Activated CD4-positive, alpha-beta T cell treated with anti-CD3 and anti-CD28 coated beads for 4 hours (primary cell): ENCODE data around the gene TENT4B.

Source experiments
- DNase-seq, 2 donors: peaks; one replicate each; pipeline ENCODE4 v3.0.0-alpha.2; 2020

The TENT4B gene

GRCh38 chr16:50273382-50273690 lies 120.2 kb downstream of the TENT4B start:
- DNase-seq = no peak

DNA sequence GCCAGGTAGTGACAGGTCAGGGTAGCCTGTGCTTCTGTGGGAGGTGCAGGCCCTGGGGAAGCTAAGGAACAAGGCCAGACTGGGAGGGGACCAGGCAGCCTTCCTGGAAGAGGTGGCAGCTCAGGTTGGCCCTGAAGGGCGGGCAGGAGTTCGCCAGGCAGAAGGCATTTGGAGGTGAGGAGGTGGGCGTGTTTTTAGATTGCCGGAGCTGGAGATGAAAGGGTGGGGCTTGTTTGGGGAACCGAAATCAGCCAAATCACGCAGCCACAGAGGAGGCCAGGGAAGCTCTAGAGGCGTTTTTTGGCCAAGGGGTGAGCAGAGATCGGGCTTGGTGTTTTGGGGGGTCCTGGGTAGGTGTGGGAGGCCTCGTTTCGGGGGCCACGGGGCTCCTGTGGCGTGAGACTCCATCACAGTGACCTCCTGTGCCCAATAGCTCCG lies 120.8 kb downstream of the TENT4B start:
- peak in 1 of 2 donors; percentile 36 for DNase-seq

- peak in 1 of 2 donors; percentile 48 for DNase-seq
Observed at GRCh38 chr16:50274326-50275097, 121.4 kb downstream of the TENT4B start.

- DNase-seq = no peak
Observed at GRCh38 chr16:50275098-50275415, 122.0 kb downstream of the TENT4B start.

- no peak for DNase-seq
Observed at GRCh38 chr16:50275428-50276325, 122.6 kb downstream of the TENT4B start.

- DNase-seq = no peak
Observed at GRCh38 chr16:50276326-50276640, 123.2 kb downstream of the TENT4B start.

DNA sequence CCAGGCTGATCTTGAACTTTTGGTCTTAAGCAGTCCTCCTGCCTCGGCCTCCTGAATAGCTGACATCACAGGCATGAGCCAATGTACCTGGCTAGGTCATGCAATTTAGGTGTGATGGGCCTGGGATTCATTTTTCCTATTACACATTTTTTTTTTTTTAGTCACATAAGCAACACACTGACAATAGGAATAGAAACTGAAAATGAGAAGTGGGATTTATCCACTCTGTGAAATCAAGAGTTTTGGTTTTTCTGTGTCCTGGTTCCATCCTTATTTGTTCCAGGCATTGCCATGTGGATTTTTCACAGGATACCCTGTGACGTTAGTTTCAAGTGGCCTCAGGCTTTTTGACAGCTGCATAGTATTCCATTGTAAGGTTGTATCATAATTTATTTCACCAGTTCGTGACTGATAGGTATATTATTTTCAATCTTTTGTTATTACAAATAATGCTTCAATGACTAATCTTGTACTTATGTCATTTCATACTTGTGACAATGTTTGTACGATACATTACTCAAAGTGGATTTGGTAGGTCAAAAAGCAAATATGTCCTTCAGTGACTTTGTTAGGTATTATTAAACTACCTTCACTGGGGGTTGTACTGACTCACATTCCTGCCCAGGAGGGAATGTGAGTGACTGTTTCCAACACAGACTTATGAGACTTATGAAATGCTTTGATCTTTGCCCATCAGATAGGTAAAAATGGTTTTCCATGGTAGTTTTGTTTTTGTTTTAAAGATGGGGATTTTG lies 123.9 kb downstream of the TENT4B start:
- peak in 1 of 2 donors; percentile 33 for DNase-seq

DNA sequence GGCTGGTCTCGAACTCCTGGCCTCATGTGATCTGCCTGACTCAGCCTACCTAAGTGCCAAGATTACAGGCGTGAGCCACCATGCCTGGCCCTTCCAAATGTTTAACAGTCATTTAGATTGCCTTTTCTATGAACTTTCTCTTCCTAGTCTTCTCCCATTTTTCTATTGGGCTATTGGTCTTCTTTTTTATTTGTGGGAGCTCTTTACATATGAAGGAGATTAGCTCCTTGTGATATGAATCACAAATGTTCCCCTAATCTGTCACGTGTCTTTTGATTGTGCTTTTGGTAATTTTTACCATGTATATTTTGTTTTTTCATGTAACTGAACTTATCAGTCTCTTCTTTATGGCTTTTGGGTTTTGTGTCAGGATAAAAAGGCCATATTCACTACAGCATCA lies 125.1 kb downstream of the TENT4B start:
- DNase-seq = no peak

- no peak for DNase-seq
Observed at GRCh38 chr16:50279504-50279865, 126.4 kb downstream of the TENT4B start.

DNA sequence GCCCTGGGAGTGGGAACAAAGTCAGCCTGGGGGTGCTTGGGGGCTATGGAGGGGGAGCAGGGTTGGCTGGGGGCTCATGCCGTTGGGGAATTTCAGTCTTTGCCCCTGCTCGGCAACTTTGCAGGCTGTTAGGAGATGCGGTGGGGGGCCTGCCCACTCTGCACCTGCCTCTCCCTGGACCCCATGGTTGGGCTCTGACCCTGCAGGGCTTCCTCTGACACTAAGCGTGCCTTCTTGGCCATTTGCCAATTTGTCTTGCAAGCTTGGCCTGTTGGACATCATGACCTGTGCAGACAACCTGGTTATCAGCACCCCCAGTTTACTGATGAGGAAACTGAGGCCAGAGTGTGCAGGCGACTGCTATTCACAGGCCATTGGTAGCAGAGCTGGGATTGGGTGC lies 127.8 kb downstream of the TENT4B start:
- no peak for DNase-seq
